HG02763 (cell line): ENCODE results near the gene RPTOR.
"Not testable (repeated sequence)": the region's sequence is repeated elsewhere in the genome, so short reads cannot be mapped to it uniquely, and the experiment has no call there.

Experiments used
- ATAC-seq: cut with Tn5 transposase; IDR thresholded peaks from one replicate; pipeline ENCODE4 v1.9.1; 2021; ENCODE audit warnings: mild to moderate bottlenecking, moderate library complexity; ENCODE audit not compliant: unreplicated experiment

The RPTOR gene

DNA sequence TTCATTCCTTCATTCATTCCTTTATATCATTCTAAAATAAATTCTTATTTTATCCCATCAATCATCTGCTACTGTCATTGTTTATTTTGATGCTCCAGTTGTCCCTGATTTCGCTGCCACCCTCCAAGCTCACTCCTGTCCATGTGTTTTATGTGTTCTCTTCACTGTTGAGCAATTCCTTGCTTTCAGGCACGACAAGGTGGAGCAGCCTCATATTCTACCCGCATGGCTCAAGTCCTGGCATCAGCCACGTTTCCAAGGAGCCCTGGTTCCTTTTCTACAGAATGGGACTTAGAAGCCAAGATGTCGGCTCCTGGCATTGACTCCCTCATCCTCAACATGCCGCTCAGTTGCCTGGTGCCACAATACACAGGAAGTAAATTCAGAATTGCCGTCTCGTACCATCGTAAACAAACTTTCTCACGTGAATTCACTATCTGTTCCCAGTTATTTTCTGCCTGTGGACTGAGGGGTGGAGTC is 139.0 kb downstream of the RPTOR start:
- ATAC-seq = no peak

DNA sequence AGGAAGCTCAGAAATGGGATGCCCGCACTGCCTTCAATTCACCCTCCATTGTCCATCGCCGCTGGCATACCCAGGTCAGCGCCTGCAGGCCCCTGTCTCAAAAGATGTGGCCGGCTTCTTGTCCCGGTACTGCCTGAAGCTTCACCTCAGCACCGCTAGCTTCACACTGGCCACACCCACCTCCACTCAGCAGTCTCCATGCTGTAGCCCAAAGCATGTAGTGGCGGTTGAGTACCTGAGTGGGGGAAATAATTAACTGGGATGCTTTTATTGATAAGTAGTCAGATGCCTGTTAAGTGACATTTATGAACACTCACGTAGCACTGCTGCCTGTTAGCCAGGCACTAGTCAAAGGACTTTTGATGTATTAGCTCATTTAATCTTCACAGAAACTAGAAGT is 143.2 kb downstream of the RPTOR start:
- no peak for ATAC-seq

DNA sequence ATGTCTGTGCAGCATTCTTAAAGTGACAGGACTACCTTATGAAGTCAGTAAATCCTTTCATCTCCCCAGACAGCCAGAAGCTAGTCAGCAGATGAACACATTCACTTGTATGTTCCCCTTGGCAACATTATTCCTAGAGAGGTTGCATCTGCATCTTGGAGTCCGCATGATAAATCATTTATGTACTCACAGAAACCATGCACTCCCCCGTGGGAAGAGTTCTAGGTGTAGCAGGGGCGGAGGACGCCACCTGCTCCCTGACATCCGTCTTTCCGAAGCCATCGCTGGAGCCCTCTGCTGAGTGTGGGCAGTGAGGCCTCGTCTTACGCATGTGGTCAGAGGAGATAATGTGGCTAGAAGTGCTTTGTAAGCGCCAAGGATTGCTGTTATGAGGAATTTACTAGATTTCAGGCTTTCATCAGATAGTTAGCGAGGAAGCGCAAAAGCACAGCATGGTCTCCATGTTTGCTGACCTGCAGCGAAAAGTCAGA is 144.5 kb downstream of the RPTOR start:
- no peak for ATAC-seq

DNA sequence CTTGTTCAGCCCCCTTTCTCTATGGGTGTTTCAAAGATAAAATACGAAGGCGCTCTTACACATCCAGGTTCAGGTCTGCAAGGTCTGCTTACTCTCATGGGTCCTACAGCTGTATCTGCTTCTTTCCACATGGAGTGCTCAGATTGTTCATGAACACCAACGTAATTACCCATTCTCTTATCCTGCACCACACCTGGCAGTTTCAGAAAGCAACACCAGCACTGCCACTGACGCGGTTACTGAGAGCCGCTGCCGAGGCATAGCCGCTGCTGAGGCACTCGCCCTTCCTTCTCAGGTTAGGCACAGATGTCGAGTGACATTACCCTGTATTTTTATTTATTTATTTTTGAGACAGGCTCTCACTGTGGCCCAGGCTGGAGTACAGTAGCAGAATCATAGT is 147.1 kb downstream of the RPTOR start:
- no peak for ATAC-seq

DNA sequence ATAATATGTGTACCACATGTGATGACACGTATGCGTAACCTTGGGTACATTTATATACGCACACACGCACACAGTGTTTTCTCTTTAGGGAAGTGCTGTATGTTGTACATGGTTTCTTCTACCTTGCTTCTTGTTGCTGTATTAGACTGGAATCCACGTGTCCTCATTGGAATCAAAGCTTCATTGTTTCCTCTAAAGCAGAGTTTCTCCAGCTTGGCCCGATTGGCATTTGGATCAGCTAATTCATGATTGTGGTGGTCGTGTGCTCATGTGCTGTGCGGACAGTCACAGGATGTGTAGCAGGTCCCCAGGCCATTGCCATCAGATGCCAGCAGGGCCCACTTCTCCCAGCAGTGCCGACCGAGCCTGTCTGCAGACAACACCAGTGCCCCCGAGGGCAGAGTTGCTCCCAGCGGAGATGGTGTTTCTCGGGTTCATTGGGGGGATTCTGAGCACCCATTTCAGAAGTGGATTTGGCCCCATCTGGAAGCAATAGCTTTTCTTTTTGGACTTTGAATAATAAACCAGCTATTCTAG is 148.4 kb downstream of the RPTOR start:
- ATAC-seq = no peak

DNA sequence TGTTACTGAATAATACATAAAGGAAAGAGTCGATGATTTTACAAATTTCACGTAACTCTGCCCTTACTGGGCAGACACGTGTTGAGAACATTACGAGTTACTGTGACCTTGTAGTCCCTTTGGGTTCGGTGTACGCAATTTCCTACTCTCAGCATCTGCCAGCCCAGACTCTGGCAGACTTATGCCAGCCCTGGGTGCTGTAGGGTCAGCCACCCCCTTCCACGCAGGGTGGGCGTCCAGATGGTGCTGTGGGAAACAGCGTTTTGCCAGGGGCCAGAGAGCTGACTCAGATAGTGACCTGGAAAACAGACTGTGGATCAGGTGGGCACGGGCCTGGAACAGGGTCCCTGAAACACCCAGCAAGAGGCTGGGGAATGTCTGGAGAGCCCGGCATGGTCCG is 148.9 kb downstream of the RPTOR start:
- no peak for ATAC-seq

DNA sequence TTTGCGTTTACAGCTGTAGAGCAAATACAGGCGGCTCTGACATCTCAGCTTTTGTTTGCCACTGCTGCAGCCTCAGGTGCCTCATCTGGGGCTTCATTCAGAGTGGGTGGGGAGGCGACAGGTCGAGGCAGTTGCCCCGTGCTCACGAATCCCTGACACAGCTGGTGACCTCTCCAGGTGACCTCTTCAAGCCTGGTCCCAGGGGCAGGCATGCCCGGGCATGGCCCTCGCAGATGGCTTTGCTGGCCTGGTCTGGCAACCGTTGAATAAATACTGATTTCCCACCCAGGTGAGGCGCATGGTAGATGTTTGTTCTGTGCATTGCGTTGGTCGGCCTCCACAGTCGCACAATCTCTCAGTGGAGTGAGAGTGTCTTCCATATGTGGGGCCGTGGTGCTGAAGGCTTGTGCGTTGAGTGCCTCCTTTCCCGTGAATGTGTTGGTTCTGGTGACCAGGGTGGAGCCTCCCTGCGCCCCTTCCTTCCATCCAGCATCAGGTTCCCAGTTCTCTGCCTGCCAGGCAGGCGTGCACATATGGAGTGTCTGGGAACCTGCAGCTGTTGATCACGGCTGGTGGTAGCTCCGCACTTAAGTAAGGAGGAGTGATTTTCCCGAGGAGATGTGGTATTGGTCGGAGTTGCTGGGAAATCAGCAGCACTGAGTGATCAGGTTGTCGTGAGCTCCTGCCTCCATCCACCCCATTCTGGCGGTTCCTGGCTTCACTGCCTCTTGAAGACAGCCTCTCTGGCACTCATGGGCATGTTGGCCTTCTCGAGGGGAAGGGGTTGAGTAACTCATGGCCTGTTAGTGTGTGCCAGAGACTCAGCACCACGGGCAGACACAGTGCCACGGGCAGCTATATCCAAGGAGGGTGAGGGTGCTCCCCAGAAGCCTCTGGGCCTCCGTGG is 149.7 kb downstream of the RPTOR start:
- no peak for ATAC-seq

DNA sequence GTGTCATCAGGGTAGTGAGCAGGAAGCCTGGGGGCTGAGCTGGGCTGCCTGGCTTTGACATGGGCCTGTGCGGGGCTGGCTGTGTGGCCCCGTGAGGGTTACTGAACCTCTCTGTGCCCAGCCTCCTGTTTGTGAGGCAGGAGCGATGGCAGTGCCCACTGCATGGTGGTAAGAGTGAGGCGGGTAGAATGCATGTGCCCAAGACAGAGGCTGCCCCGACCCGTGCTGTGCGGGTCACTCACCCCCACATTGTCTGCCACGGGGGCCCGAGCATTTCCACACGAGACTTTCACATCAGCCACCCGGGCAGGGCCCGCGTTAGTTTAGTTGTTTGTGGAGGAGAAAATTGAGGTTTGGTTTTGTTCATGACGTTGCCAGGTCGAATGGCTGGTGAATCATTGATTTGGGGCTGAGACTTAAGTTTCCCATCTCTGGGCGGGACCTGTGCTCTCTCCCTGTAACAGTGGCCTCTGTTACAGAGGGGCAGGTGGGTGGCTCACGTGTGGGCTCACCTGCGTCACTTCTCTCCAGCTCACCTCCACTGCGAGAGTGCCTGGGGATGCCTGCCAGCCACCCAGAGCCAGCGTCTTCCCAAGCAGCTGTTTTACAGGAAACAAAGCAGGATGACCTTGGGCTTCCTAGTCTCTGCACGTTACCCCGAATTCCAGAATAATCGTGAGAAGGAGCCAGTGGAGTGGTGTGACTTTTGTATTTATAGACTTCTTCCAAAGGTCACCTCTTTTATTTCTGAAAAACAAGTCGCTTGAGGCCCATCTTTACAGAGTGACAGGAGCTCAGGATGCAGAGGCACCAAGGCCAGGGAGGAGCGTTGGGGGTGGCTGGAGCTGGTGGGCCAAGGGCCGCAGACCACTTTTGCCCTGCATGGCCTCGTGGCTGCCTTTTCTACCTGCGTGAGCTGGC is 150.6 kb downstream of the RPTOR start:
- ATAC-seq = no peak

DNA sequence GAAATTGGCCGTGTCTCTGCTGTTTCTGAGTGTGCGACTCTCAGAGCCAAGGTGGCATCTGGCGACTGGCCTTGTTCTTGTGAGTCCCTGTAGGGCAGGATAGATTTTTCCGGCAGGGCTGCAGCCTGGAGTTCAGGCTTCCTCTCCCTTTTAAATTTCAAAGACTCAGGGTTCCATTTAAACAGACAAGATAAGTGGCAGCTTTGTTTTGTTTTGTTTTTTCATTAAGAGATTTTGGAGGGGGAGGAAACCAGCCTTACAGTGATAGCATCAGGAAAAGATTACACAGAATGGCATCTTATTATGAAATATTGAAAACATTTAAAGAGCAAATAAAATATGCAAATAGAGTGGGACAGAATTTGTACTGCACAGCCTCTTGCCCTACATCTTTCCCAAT is 151.3 kb downstream of the RPTOR start:
- no peak for ATAC-seq

DNA sequence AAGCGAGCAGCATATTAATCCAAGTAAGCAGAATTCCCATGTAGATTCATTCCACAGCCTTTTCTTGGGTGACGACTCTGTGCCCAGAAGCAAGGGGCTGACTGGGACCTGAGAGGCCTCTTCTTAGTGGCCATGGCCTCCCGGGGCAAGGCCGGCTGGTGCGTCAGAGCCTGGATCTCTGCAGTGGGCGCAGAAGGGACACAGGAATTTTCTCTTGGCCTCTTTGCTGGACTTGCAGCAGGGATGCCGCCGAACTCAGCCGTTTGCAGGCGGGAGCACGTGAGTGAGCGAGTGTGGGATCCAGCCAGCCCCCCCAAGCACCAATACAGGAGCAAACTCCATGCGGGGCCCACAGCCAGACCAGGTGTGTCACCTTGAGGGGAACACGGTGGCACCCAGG is 151.8 kb downstream of the RPTOR start:
- no peak for ATAC-seq

DNA sequence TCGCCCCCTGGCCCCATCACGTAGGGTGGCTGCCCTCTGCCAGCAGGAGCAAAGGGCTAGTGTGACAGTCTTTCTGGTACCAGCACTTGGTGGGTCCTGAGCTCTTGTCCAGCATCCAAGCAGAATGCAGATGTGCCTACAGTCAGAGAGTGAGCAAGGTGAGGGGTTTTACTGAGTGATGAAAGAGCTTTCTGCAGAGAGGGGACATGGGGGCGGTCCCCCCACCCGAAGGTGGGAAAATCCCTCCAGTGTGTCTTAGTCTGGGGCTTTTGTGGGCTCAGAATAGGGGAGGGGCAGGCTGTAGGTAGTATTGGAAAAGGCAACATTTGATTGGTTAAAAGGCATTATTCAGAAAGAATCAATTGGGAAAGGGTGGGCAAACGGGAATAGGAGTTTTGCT is 152.3 kb downstream of the RPTOR start:
- no peak for ATAC-seq

DNA sequence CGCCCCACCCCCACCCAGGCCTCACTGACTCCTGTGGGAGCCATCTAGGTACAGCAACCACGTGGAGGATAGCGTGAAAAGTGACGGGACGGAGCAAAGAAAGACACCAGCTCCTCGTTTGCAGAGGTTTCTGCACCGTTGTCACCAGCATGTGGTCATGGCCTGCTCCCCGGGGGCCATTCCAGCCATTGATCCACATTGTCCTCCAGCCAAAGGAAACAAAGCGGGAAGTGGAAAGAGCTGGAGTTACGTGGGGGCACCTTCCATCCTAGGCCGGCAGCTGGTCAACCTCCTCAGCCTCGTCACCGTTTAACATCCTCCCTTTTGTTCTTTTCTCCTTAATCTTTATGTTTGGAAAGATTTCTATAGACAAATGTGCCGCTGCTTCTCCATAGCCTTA is 153.7 kb downstream of the RPTOR start:
- no peak for ATAC-seq

DNA sequence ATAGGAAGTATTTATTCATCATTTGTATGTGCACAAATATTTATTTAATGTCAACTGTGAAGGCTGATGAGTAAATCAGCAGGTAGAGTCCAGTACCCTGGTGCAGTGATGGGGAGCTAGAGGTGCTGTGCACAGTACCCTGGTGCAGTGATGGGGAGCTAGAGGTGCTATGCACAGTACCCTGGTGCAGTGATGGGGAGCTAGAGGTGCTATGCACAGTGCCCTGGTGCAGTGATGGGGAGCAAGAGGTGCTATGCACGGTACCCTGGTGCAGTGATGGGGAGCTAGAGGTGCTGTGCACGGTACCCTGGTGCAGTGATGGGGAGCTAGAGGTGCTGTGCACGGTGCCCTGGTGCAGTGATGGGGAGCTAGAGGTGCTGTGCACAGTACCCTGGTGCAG is 154.6 kb downstream of the RPTOR start:
- ATAC-seq = not testable (repeated sequence)

DNA sequence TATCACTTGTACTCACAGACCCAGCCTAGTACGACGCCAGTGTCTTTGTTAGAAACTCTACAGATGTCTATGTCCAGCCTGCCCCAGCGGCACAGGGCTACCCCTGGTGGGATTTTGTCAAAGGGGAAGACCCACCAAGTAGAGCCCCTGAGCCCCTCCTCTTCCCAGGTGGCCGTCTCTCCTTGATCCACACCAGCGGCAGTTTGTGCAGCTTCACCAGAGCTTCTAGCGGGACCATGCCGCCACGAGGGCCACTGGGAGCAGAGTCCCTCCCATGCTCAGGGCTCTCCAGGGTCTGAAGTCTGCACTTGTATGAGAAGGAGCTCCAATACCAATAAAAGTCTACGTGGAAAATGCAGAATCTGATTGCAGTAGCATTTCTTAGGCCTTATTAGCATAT is 157.1 kb downstream of the RPTOR start:
- ATAC-seq = no peak

DNA sequence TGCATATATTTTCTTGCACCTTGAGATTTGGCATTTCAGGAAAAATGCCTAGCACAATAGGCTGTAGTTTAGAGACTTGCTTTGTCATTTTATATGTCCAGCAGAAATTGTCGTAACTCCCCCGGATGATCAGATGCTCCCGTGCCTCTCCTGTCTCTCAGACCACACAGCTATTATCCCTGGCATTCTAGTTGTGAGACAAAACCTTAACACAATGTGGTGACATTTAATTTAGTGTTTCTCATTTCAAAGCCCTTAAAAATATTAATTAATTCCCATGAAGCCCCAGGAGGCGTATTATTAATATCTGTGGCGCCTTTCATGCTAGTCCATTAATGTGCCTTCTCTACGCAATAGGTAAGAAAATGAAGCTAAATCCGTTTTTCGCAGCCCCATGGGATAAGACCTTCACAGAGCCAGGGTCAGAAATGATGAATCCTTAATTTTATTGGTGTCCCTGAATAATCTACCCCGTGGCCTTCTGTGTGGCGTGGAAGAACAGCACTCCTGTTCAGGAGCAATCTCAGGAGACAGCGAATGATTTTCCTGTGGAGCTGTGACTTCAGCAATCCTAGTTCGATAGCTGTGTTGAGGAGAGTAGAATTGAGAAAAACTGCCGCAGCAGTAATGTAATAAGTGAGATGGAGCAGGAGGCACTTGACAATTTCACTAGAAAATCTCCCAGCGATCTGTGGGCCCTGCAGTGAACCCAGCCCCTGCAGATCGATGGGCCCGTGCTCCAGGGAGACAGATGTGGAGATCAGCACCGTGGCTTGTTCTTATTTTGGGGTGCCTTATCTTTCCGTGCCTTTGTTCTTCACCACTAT is 157.9 kb downstream of the RPTOR start:
- ATAC-seq = no peak

DNA sequence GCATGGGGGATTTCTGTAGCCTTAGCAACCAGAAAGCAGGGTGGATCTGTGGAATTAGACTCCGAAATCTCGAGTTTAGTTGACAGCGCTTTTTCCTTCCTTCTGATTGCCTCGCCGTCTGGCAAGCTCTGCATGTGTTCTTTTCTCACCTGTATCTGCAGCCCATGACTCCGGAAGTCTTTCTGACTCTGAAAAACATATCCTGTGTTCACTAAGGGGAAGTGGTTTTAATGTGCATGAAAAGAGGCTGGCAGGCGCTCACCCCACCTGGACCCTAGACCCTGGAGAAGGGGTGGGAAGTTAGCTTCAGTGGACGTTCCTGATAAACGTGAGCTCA is 158.5 kb downstream of the RPTOR start:
- no peak for ATAC-seq

DNA sequence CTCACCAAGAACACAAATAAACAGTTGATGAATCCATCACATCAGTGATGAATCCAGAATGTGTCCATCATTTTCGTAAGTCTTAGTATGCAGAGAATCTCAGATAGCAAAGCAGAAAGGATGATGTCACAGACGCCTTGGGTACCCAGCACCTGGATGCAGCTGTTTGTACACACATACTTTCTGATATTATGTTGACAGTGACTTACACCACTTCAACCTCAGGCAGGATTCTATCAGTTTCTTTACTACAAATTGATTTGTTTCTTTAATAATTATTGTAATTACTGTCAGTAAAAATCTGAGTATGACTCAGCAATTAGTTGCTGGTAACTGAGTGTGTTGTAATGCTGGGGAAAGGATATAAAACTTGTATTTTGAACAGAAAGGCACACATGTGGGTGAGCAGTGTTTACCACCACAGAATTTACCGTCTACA is 159.8 kb downstream of the RPTOR start:
- no peak for ATAC-seq

DNA sequence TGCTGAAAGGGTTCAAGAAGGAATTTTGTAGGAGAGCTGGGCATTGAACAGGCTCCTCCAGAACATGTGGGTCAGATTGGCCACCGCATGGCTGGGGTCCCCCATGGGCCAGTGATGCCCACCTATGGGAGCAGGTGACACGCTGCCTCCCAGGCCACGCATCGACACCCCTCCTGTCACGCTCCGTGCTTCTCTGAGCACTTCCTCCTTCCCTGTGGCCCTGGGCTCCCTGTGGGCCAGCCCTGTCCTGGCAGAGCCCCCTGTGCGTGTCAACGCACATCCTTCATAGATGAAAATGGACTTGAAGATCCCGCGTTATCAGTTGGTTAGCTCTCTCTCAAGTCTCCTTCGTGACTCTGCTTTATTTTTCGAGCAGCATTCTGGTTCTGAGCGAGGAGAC is 160.3 kb downstream of the RPTOR start:
- no peak for ATAC-seq

DNA sequence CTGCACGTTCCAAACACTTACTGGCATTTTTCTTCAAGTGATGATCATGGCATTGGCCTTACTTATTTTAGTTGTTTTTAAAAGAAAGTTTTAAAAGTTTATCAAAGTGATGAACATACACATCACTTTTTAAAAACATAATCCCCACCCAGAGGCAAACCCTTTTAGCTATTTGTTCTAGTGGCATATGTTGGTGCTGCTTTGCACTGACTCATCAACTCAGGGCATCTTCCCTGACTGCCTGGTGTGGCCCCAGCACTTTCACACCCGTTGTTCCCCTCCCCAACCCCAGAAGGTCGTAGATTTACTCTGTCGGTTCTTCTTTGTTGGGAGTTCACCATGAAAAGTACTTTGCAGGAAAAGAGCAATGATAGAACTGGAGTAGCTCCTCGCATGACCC is 161.3 kb downstream of the RPTOR start:
- ATAC-seq = no peak

DNA sequence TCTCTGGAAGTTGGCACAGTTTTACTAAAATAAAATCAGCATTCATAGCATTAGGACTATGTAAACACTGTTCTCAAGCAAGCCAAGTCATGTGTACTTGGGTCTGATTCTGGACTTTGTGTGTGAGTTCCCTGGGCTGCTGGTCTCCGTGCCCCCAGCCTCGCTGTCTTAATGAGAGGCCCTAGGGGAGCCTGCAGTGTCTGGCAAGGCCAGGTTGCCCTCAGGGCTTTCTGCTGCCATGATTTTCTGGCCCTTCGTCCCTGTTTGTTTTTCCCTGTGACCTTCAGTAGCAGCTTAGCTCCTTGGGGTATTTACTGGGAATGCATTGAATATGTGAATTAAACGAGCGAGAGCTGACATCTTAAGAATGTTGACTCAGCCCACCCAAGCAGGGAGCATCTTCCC is 161.8 kb downstream of the RPTOR start:
- ATAC-seq = no peak

DNA sequence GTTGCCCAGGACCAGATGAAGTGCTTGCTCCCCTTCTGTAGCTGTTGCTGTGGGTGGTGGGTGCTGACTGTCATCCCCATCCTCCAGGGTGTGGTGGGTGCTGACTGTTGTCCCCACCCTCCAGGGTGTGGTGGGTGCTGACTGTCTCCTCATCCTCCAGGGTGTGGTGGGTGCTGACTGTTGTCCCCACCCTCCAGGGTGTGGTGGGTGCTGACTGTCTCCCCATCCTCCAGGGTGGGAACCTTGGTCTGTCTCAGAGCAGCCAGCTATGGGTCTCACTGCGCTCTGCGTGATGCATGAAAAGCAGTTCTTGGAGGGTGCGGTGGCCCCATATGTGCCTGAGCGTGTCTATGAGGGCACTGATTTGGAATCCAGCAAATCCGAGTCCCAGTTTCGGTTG is 163.8 kb downstream of the RPTOR start:
- ATAC-seq = no peak
